GM11168 (cell line): ENCODE measurements around the gene LRP1B.
"Not testable (repeated sequence)": the region's sequence is repeated elsewhere in the genome, so short reads cannot be mapped to it uniquely, and the experiment has no call there.

Experiments
- in situ Hi-C: fragments of 300-500 bp; cut with MboI; formaldehyde crosslinking; loops from one replicate; pipeline ENCODE4 v1.12.0; 2022; ENCODE audit warnings: low sequenced_read_pairs; ENCODE audit not compliant: unreplicated experiment

The LRP1B gene

GRCh38 chr2:141015341-141016047 lies 1115.3 kb downstream of the LRP1B start:
- in situ Hi-C loops, result no loop called here

DNA sequence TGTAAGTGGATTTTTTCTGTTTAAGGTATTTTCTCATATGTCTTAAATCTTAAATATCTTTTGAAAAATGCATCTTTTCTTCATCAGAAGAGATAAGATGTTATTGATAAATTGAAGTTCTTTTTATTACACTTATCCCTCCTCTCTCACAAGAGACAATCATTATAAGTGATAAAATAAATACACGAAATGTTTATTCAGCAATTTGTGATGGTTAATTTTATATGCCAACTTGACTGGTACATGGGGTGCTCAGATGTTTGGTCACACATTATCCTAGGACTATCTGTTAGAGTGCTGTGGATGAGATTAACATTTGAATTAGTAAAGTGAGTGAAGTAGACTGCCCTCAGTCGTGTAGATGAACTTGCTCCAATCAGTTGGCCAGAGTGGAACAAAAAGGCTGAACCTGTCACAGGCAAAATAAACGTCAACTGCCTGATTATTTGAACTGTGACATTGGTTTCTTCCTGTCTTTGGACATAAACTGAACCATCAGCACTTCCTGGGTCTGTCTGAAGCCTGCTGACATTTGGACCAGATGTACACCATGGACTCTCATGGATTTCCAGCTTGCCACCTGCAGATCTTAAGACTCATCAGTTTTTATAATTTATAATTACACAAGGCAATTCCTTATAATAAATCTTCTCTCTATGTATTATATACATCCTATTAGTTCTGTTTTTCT lies 1126.7 kb downstream of the LRP1B start:
- in situ Hi-C loops, result no loop called here

DNA sequence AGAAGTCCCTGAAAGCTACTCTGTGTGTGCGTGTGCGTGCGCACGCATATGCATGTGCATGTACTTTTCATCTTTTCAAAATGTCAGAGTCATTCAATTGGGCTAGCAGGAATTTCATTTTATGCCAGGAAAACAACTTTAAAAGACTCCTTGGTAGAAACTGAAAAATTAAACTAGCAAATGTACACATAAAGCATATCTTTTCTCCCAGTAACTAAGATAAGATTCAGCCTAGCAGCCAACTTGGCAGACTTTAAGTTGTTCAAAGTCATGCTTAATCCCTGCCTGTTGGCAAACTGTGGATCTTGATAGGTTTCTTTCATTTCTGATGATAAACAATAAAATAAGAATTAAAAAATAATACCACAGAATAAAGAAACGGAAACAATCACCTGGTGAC lies 1129.1 kb downstream of the LRP1B start:
- in situ Hi-C loops, result no loop called here

DNA sequence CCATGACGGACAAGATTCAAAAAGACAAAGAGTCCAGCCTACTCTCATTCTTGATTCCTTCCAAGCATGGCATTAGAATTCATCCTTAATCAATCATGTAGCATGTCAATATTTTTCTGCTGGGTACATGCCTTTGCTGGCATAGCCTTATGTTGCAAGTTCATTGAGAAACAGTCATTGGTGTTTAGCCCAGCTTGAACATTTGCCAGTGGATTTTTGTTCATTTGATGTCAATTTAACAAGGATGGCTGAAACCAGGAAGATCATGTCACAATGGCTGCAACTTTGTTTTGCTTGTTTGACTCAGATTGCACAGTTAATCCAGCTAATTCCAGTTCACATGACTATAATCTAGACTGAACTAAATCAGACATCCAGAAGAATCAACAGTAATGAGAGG lies 1132.2 kb downstream of the LRP1B start:
- in situ Hi-C loops, result no loop called here

GRCh38 chr2:140998017-140998416 lies 1132.8 kb downstream of the LRP1B start:
- in situ Hi-C loops, result no loop called here

DNA sequence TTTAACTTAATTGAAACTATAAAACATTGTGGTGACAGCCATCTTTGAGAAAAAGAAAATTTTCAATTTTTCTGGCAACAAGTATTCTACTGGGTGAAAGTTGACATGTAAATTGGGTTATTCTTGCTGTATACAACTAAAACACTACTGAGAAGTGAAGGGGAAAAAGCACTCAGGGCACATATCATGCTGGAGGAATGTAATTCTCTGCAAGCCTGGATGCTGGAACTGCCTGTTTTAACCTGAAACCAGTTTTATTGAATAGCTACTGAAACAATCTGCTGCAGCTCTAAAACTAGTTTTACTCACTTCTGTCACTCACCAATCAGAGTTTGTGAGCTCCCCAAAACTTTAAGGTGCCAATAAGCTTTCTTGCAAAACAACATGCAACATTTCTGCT lies 1136.0 kb downstream of the LRP1B start:
- in situ Hi-C loops, result no loop called here

GRCh38 chr2:140990416-140990815 lies 1140.4 kb downstream of the LRP1B start:
- in situ Hi-C loops, result no loop called here

DNA sequence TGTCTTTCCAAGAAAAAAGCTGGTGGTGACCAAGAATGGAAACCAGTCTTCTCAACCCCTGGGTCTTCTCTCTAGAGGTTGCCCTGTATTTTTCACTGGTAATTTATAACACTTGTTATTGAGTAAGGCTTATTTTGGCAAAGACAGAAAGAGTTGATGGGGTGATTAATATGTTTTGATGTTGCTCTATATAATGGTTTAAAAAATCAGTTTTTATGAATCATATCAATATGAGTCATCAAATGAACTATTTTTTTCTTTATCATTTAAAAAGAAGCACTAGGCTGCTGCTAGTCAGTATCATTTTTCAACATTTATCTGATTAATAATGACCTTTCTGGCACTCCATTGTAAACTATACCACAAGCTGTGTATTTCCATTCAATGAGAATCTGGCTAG lies 1142.2 kb downstream of the LRP1B start:
- in situ Hi-C loops, result no loop called here

- in situ Hi-C loops, result no loop called here
Observed at GRCh38 chr2:140986456-140986855, 1144.4 kb downstream of the LRP1B start.

DNA sequence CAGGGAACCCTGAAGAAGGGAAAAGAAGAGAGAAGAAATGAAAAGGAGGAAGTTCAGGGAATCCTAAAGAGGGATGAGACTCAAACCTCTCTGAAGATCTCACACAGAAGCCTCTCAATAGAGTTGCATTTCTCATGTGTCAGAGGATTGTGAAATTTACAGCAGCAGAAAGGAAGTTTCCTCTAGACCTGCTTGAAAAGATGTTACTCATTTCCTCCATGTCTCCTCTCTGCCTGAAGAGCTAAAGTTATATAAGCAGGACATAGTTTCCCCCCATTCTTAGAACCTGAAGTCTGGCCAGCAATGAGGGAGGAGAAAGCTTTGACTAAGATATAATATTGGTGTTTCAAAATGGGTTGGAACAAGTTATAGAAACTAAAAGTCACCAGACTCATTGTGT lies 1155.6 kb downstream of the LRP1B start:
- in situ Hi-C loops, result no loop called here

DNA sequence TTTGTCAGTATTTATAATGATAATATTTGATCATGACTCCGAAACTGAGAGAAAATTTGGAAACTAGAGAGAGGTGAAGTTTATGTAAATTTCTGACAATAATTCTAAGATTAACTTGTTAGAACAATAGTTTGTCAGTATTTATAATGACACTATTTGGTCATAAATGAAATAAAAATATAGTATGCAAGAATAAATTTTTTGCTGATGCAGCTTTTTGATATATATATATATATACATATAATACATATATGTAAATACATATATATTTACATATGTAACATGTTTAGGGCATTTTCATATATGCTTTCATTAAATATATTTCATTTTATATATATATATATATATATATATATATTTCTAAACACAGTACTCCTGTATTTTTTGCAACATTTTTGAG lies 1158.1 kb downstream of the LRP1B start:
- in situ Hi-C loops, result no loop called here

DNA sequence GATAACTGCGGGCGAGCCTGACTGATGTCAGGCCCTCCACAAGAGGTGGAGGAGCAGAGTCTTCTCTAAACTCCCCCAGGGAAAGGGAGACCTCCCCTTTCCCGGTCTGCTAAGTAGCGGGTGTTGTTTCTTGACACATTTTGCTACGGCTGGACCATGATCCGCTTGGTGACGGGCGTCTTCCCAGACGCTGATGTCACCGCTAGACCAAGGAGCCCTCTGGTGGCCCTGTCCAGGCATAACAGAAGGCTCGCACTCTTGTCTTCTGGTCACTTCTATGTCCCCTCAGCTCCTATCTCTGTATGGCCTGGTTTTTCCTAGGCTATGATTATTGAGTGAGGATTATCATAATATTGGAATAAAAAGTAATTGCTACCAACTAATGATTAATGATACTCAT lies 1166.5 kb downstream of the LRP1B start:
- in situ Hi-C loops, result not testable (repeated sequence)

DNA sequence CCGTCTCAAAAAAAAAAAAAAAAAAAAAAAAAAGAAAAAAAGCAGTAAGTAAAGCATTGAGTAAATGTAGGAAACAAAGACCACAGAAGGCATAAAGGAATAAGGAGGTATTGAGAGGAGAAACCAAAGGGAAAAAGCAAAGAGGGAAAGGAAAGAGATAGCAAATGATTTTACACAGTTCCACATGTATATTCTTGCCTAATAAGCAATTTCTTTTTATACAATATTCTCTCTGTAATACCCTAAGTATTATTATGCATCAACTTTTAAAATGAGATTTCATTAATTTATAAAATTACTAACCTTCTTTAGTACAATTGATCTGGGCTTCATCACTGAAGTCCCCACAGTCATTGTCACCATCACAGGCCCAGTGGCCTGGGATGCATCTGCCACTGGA lies 1180.9 kb downstream of the LRP1B start:
- in situ Hi-C loops, result no loop called here

DNA sequence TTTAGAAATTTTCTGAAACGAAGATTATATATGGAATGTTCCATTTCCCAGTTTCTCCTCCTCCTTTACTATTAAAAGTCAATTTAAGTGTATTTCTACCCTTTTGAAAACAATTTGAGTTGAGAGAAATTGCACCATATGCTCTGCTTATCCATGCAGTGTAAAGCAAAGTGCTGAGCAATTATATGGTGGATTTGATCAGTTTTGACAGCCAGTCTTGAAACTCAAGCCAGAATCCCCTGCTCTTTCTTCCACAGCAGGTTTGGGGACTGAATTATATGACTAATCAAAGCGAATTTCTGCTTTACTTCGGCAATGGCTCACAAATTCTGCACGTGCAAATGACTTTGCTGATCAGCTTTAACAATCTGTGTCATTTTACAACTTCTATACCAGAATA lies 1183.6 kb downstream of the LRP1B start:
- in situ Hi-C loops, result no loop called here

DNA sequence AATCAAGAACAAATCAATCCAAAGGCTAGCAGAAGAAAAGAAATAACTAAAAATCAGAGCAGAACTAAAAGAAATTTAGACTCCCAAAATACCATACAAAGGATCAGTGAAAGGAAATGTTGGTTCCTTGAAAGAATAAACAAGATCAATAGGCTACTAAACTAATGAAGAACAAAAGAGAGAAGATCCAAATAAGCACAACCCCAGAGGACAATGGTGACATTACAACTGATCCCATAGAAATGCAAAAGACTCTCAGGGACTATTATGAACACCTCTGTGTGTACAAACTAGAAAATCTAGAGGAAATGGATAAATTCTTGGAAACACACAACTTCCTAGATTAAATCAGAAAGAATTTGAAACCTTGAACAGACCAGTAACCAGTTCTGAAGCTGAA lies 1186.9 kb downstream of the LRP1B start:
- in situ Hi-C loops, result no loop called here

GRCh38 chr2:140942284-140942683 lies 1188.5 kb downstream of the LRP1B start:
- in situ Hi-C loops, result no loop called here

- in situ Hi-C loops, result no loop called here
Observed at GRCh38 chr2:140929849-140930248, 1201.0 kb downstream of the LRP1B start.

- in situ Hi-C loops, result no loop called here
Observed at GRCh38 chr2:140918426-140918825, 1212.4 kb downstream of the LRP1B start.

- in situ Hi-C loops, result no loop called here
Observed at GRCh38 chr2:140916410-140916809, 1214.4 kb downstream of the LRP1B start.

- in situ Hi-C loops, result no loop called here
Observed at GRCh38 chr2:140910683-140911082, 1220.1 kb downstream of the LRP1B start.

- in situ Hi-C loops, result no loop called here
Observed at GRCh38 chr2:140905083-140905781, 1225.6 kb downstream of the LRP1B start.
